Caco-2 (cell line): ENCODE measurements around the gene IQGAP2. TPM values are rescaled to one million over a fixed set of nuclear protein-coding genes. Genes with fewer than 3 reads are reported as not detected.

Experiments used
- BruUV-seq: library from RNA; stranded (reverse); fragments of 400-500 nt; replicated peaks from 2 replicates; lab custom pipeline; 2021; lab: Mats Ljungman, UMichigan
- CTCF ChIA-PET: fragments of 300-600 bp; sonication (Branson Sonifier 250); formaldehyde crosslinking; loops from one replicate; lab custom pipeline; 2022; ENCODE audit warnings: antibody characterized with exemption; lab: Charles Lee
- POLR2A ChIA-PET: fragments of 300-600 bp; sonication (Branson Sonifier 250); formaldehyde crosslinking; loops from one replicate; lab custom pipeline; 2022; ENCODE audit warnings: antibody characterized with exemption; lab: Charles Lee
- DNase-seq, 2 experiments: peaks; one replicate each; pipeline versions ENCODE4 v3.0.0 to v3.0.0-alpha.2; 2020 to 2022
- H3K27me3 ChIP-seq: replicated peaks from 2 replicates; pipeline ENCODE4 v1.6.0; 2011; ENCODE audit warnings: low read length; ENCODE audit not compliant: control insufficient read depth, insufficient read depth
- H3K36me3 ChIP-seq: 2 replicates; pipeline ENCODE4 v1.5.1; 2011; ENCODE audit warnings: low read length; ENCODE audit not compliant: control insufficient read depth, insufficient read depth
- H3K4me1 ChIP-seq: fragments of 250-450 bp; sonication (Bioruptor Pico); 2 replicates; pipeline ENCODE4 v1.5.1; 2020; ENCODE audit warnings: mild to moderate bottlenecking
- H3K4me3 ChIP-seq: 2 replicates; pipeline ENCODE4 v1.5.1; 2011; ENCODE audit warnings: low read depth, mild to moderate bottlenecking, control low read depth, low read length
- H3K9me3 ChIP-seq: fragments of 250-450 bp; sonication (Bioruptor Pico); 2 replicates; pipeline ENCODE4 v1.5.1; 2020; ENCODE audit warnings: mild to moderate bottlenecking, moderate library complexity
- H3K27ac Mint-ChIP-seq: one replicate; pipeline ENCODE4 v1.8.0; 2022; ENCODE audit warnings: mixed read lengths; ENCODE audit not compliant: unreplicated experiment
- H3K27me3 Mint-ChIP-seq: one replicate; pipeline ENCODE4 v1.8.0; 2022; ENCODE audit warnings: mixed read lengths; ENCODE audit not compliant: insufficient read depth, unreplicated experiment
- H3K36me3 Mint-ChIP-seq: one replicate; pipeline ENCODE4 v1.8.0; 2022; ENCODE audit warnings: mild to moderate bottlenecking, mixed read lengths; ENCODE audit not compliant: insufficient read depth, unreplicated experiment
- H3K4me1 Mint-ChIP-seq: one replicate; pipeline ENCODE4 v1.8.0; 2022; ENCODE audit warnings: low read depth, mixed read lengths; ENCODE audit not compliant: unreplicated experiment
- H3K4me3 Mint-ChIP-seq: one replicate; pipeline ENCODE4 v1.8.0; 2022; ENCODE audit warnings: mild to moderate bottlenecking, moderate library complexity, mixed read lengths; ENCODE audit not compliant: unreplicated experiment
- H3K9me3 Mint-ChIP-seq: one replicate; pipeline ENCODE4 v1.8.0; 2022; ENCODE audit warnings: mixed read lengths; ENCODE audit not compliant: unreplicated experiment
- CTCF ChIP-seq, 2 experiments: fragments of 200-600 bp in 1 of 2; IDR thresholded peaks; 1 replicate in 1 of 2; 2 replicates in 1 of 2; pipeline versions ENCODE4 v1.5.1 to v1.8.0; 2011 to 2022; ENCODE audit warnings: antibody characterized with exemption in 1 of 2, control low read depth in 1 of 2, inconsistent platforms in 1 of 2, low read depth in 1 of 2, low read length in 1 of 2, mild to moderate bottlenecking in 1 of 2, moderate library complexity in 1 of 2; ENCODE audit not compliant: insufficient read depth in 1 of 2, severe bottlenecking in 1 of 2, unreplicated experiment in 1 of 2
- intact Hi-C: fragments of 100-400 bp; cut with micrococcal nuclease; formaldehyde crosslinking; loops from one replicate; pipeline ENCODE4 v1.10.0; 2022; ENCODE audit not compliant: unreplicated experiment
- total RNA-seq: library from RNA; stranded (reverse); gene quantifications from 2 replicates; pipeline ENCODE4 v1.2.3, GENCODE V29; 2022

Gene IQGAP2
- total RNA-seq, 1 experiment from 2014 or later = 89.4 TPM

- DNase-seq = no peak
- TF ChIP-seq CTCF (IDR thresholded peaks at IDR 0.05; ENCODE audit: insufficient read depth in 1 of 2, low read depth in 1 of 2, low read length in 1 of 2, severe bottlenecking in 1 of 2, unreplicated experiment in 1 of 2) = no peak
- Histone ChIP-seq H3K4me3 (no peak overlapping the region), H3K36me3 (peaks cover 1% of the 10 kb centered on the region; the same call in 1 of the 2 replicates), H3K27me3 (no peaks in the 10 kb centered on the region), H3K9me3 (no peaks in the 10 kb centered on the region), H3K4me1 (peaks cover 20% of the 10 kb centered on the region)
- H3K27ac Mint-ChIP-seq = no peak overlapping the region
- peaks cover 42% of the 10 kb centered on the region for H3K36me3 Mint-ChIP-seq
- intact Hi-C loops = no loop called here
- peaks cover 9% of the 10 kb centered on the region for H3K4me1 Mint-ChIP-seq
- no peaks in the 10 kb centered on the region for H3K27me3 Mint-ChIP-seq
- ChIA-PET POLR2A (no interaction called here), CTCF (interaction anchor here (1.1 kb wide), 1 partner anchor 84 kb away, joined by 3 read pairs; no protein-coding TSS in a partner anchor)
- no TSS peak for BruUV-seq
- no peak overlapping the region for H3K4me3 Mint-ChIP-seq
- no peaks in the 10 kb centered on the region for H3K9me3 Mint-ChIP-seq
Measured at GRCh38 chr5:76690704-76691466, 287.8 kb downstream of the IQGAP2 start.

- ChIA-PET CTCF (interaction anchor here (1.1 kb wide), 1 partner anchor 83 kb away, joined by 3 read pairs; no protein-coding TSS in a partner anchor), POLR2A (no interaction called here)
- H3K36me3 ChIP-seq = peaks cover 1% of the 10 kb centered on the region; the same call in 1 of the 2 replicates
- peak in 1 of 2 experiments; percentile 38 for DNase-seq
- H3K4me1 ChIP-seq = peaks cover 20% of the 10 kb centered on the region
- Mint-ChIP-seq H3K4me1 (peaks cover 7% of the 10 kb centered on the region), H3K4me3 (no peak overlapping the region), H3K27ac (no peak overlapping the region), H3K36me3 (peaks cover 41% of the 10 kb centered on the region), H3K27me3 (no peaks in the 10 kb centered on the region), H3K9me3 (no peaks in the 10 kb centered on the region)
- no peak for TF ChIP-seq CTCF (IDR thresholded peaks at IDR 0.05; ENCODE audit: insufficient read depth in 1 of 2, low read depth in 1 of 2, low read length in 1 of 2, severe bottlenecking in 1 of 2, unreplicated experiment in 1 of 2)
- H3K27me3 ChIP-seq = no peaks in the 10 kb centered on the region
- no peak overlapping the region for H3K4me3 ChIP-seq
- intact Hi-C loops = no loop called here
- H3K9me3 ChIP-seq = no peaks in the 10 kb centered on the region
- BruUV-seq = no TSS peak
Measured at GRCh38 chr5:76691467-76692273, 288.6 kb downstream of the IQGAP2 start.

GRCh38 chr5:76692274-76692540 lies 289.1 kb downstream of the IQGAP2 start:
- no peak for DNase-seq
- Histone ChIP-seq H3K4me3 (no peak overlapping the region), H3K4me1 (peaks cover 20% of the 10 kb centered on the region), H3K36me3 (peaks cover 1% of the 10 kb centered on the region; the same call in 1 of the 2 replicates), H3K27me3 (no peaks in the 10 kb centered on the region), H3K9me3 (no peaks in the 10 kb centered on the region)
- TF ChIP-seq CTCF (IDR thresholded peaks at IDR 0.05; ENCODE audit: insufficient read depth in 1 of 2, low read depth in 1 of 2, low read length in 1 of 2, severe bottlenecking in 1 of 2, unreplicated experiment in 1 of 2) = no peak
- ChIA-PET CTCF (no interaction called here), POLR2A (no interaction called here)
- intact Hi-C loops = no loop called here
- H3K27me3 Mint-ChIP-seq = no peaks in the 10 kb centered on the region
- H3K9me3 Mint-ChIP-seq = no peaks in the 10 kb centered on the region
- peaks cover 7% of the 10 kb centered on the region for H3K4me1 Mint-ChIP-seq
- H3K27ac Mint-ChIP-seq = no peak overlapping the region
- no TSS peak for BruUV-seq
- peaks cover 41% of the 10 kb centered on the region for H3K36me3 Mint-ChIP-seq
- no peak overlapping the region for H3K4me3 Mint-ChIP-seq
